GM18517 (cell line): ENCODE results near the gene TESK2.

ENCODE experiments used
- ATAC-seq: cut with Tn5 transposase; IDR thresholded peaks from one replicate; pipeline ENCODE4 v1.9.1; 2021; ENCODE audit warnings: mild to moderate bottlenecking, moderate library complexity; ENCODE audit not compliant: unreplicated experiment

TESK2 gene

GRCh38 chr1:45344499-45344898 is 146.5 kb downstream of the TESK2 start:
- no peak for ATAC-seq

- no peak for ATAC-seq
Observed at GRCh38 chr1:45340816-45341466, 150.0 kb downstream of the TESK2 start.

GRCh38 chr1:45339789-45340558 is 151.0 kb downstream of the TESK2 start, which contains the start of the genes MUTYH and TOE1:
Gene MUTYH, minus strand, starts transcription at chr1:45340440. Its CDS starts 5,935 bp downstream, at chr1:45334505.
Gene TOE1, plus strand, starts transcription at chr1:45340170. Its CDS starts 83 bp downstream, at chr1:45340253.
- ATAC-seq = peak; percentile 72

- no peak for ATAC-seq
Observed at GRCh38 chr1:45337630-45338325, 153.2 kb downstream of the TESK2 start.

GRCh38 chr1:45335855-45336324 is 155.1 kb downstream of the TESK2 start:
- ATAC-seq = no peak

GRCh38 chr1:45334308-45335245 is 156.4 kb downstream of the TESK2 start:
- ATAC-seq = no peak

GRCh38 chr1:45332346-45332720 is 158.6 kb downstream of the TESK2 start:
- no peak for ATAC-seq

GRCh38 chr1:45331436-45332345 is 159.3 kb downstream of the TESK2 start:
- ATAC-seq = no peak

GRCh38 chr1:45329445-45329844 is 161.5 kb downstream of the TESK2 start:
- ATAC-seq = no peak

GRCh38 chr1:45328680-45329079 is 162.3 kb downstream of the TESK2 start:
- ATAC-seq = no peak

- ATAC-seq = no peak
Observed at GRCh38 chr1:45327644-45328515, 163.1 kb downstream of the TESK2 start.

GRCh38 chr1:45326627-45327623 is 164.0 kb downstream of the TESK2 start, which contains the start of gene HPDL:
Gene HPDL, plus strand, starts transcription at chr1:45326895. Its CDS starts 254 bp downstream, at chr1:45327149.
- no peak for ATAC-seq

GRCh38 chr1:45325851-45326506 is 165.0 kb downstream of the TESK2 start:
- ATAC-seq = no peak

GRCh38 chr1:45322486-45323040 is 168.4 kb downstream of the TESK2 start:
- no peak for ATAC-seq

- ATAC-seq = no peak
Observed at GRCh38 chr1:45321444-45321843, 169.5 kb downstream of the TESK2 start.

- no peak for ATAC-seq
Observed at GRCh38 chr1:45319761-45320160, 171.2 kb downstream of the TESK2 start.
